GM18505 (cell line): ENCODE results near the gene WT1.
A peak's percentile ranks its signal among the peaks of the same experiment; 100 is the strongest.

Experiments
- ATAC-seq: cut with Tn5 transposase; IDR thresholded peaks from one replicate; pipeline ENCODE4 v1.9.1; 2021; ENCODE audit not compliant: unreplicated experiment
- POLR2A ChIP-seq: IDR thresholded peaks from 4 replicates; pipeline ENCODE4 v1.6.1; 2011; ENCODE audit warnings: borderline replicate concordance; ENCODE audit not compliant: insufficient read depth, insufficient read length; ENCODE audit errors: extremely low read depth

WT1 gene

GRCh38 chr11:32400196-32400595 is 35.1 kb downstream of the WT1 start:
- no peak for TF ChIP-seq POLR2A
- ATAC-seq, result no peak

- TF ChIP-seq POLR2A, result no peak
- no peak for ATAC-seq
Measured at GRCh38 chr11:32396991-32397390, 38.3 kb downstream of the WT1 start.

- TF ChIP-seq POLR2A, result no peak
- peak; percentile 75 for ATAC-seq
Measured at GRCh38 chr11:32396331-32396730, 39.0 kb downstream of the WT1 start.

- TF ChIP-seq POLR2A, result no peak
Measured at GRCh38 chr11:32395127-32395526, 40.2 kb downstream of the WT1 start.

GRCh38 chr11:32392840-32393239 is 42.5 kb downstream of the WT1 start:
- no peak for TF ChIP-seq POLR2A
- ATAC-seq, result no peak

More at GRCh38 chr11:32395127-32395526, 40.2 kb downstream of the WT1 start:
- ATAC-seq, result no peak

GRCh38 chr11:32391956-32392553 is 43.3 kb downstream of the WT1 start:
- TF ChIP-seq POLR2A, result no peak
- no peak for ATAC-seq

- no peak for TF ChIP-seq POLR2A
- no peak for ATAC-seq
Measured at GRCh38 chr11:32391479-32391878, 43.9 kb downstream of the WT1 start.

- no peak for TF ChIP-seq POLR2A
- ATAC-seq, result no peak
Measured at GRCh38 chr11:32390712-32391111, 44.6 kb downstream of the WT1 start.

- ATAC-seq, result no peak
- TF ChIP-seq POLR2A, result no peak
Measured at GRCh38 chr11:32388871-32389770, 46.2 kb downstream of the WT1 start.

GRCh38 chr11:32388365-32388764 is 47.0 kb downstream of the WT1 start:
- no peak for ATAC-seq
- no peak for TF ChIP-seq POLR2A

- no peak for ATAC-seq
- TF ChIP-seq POLR2A, result no peak
Measured at GRCh38 chr11:32387411-32387810, 47.9 kb downstream of the WT1 start.

GRCh38 chr11:32386770-32387377 is 48.5 kb downstream of the WT1 start:
- TF ChIP-seq POLR2A, result no peak
- ATAC-seq, result no peak

GRCh38 chr11:32385998-32386397 is 49.3 kb downstream of the WT1 start:
- TF ChIP-seq POLR2A, result no peak
- ATAC-seq, result no peak
